GM10248 (cell line): ENCODE measurements around the gene SLC13A5.

ENCODE experiments used
- CTCF ChIA-PET: fragments of 300-600 bp; sonication (Branson Sonifier 250); formaldehyde crosslinking; extraction: SDS; loops from one replicate; lab custom pipeline; 2021; ENCODE audit warnings: antibody characterized with exemption; lab: Yijun Ruan, JAX
- POLR2A ChIA-PET: fragments of 350-650 bp; sonication (Branson Sonifier 250); formaldehyde crosslinking; extraction: SDS; loops from one replicate; lab custom pipeline; 2020; ENCODE audit warnings: antibody characterized with exemption; lab: Yijun Ruan, JAX
- DNase-seq: peaks from one replicate; pipeline ENCODE4 v3.0.0; 2012; ENCODE audit errors: extremely low spot score
- TF ChIP-seq, protein P1 (sequence below): IDR thresholded peaks from 2 replicates; pipeline ENCODE4 v1.5.1; 2012; ENCODE audit warnings: mild to moderate bottlenecking, low read depth; ENCODE audit errors: extremely low read depth, missing control alignments, control extremely low read depth

Gene SLC13A5

DNA sequence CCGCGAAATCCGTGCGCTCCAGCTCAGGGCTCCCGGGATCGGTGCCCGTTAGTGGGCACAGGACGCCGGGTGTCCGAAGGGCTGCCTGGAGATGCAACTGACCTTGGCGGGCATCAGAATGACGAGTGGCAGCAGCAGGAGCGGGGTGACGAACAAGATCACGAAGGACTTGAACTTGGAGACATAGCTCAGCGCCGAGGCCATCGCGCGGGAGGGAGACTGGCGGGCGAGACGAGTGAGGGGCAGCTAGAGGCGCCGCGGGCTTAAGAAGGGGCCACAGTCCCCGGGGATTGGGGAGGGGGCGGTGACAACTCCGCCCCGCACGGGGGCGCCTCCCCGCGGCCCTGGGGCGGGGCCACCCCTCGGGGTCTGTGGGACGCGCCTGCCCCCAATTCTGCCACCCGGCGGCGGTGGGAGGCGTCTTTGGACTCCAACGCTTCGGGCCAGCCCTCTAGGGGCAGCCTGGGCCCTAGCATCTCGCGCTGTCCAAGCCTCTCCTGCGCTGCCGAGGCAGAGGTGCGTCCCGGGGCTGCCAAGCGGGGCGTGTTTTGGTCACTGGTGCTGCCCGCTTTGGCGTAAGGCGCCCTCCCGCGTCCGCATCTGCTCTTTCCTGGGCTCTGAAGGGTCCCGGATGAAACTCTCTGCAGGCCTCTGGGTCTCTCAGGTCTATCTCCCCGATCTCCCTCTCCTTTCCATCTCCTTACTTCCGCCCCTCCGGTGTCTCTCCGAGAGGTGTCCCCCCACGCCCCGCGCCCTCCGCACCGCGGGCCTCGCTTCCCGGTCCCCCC is at the start of gene SLC13A5:
SLC13A5 (minus strand) TSS at position 240 of the 788 bp plus-strand sequence; CDS start at position 204, 36 bp downstream.
- TF ChIP-seq, protein P1, sequence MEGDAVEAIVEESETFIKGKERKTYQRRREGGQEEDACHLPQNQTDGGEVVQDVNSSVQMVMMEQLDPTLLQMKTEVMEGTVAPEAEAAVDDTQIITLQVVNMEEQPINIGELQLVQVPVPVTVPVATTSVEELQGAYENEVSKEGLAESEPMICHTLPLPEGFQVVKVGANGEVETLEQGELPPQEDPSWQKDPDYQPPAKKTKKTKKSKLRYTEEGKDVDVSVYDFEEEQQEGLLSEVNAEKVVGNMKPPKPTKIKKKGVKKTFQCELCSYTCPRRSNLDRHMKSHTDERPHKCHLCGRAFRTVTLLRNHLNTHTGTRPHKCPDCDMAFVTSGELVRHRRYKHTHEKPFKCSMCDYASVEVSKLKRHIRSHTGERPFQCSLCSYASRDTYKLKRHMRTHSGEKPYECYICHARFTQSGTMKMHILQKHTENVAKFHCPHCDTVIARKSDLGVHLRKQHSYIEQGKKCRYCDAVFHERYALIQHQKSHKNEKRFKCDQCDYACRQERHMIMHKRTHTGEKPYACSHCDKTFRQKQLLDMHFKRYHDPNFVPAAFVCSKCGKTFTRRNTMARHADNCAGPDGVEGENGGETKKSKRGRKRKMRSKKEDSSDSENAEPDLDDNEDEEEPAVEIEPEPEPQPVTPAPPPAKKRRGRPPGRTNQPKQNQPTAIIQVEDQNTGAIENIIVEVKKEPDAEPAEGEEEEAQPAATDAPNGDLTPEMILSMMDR: peak; percentile 5
- POLR2A ChIA-PET: no interaction called here
- DNase-seq: peak; percentile 42
- CTCF ChIA-PET: interaction anchor here (1.7 kb wide), 1 partner anchor 11 kb away, joined by 6 read pairs; no protein-coding TSS in a partner anchor

DNA sequence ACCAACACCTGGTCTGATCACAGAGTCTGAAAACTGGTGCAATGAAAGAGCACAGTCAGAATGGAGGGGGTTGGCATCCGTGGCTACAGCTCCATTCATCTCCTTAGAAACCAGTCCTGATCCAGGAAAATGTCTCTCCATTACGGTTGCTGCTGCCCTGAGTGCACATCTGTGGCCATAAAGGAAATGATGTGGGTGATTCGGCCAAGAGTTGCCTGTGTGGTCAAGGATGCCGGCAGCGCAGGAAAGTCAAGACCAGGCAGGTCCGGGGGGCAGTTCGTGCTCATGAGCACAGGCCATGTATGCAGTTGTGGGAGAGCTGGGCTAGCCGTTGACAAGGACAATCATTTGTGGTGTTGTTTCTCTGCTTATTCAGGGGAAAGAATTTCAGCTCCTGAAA is 48.6 kb upstream of the SLC13A5 start:
- ChIA-PET POLR2A (no interaction called here), CTCF (no interaction called here)
- TF ChIP-seq, protein P1: no peak
- no peak for DNase-seq

DNA sequence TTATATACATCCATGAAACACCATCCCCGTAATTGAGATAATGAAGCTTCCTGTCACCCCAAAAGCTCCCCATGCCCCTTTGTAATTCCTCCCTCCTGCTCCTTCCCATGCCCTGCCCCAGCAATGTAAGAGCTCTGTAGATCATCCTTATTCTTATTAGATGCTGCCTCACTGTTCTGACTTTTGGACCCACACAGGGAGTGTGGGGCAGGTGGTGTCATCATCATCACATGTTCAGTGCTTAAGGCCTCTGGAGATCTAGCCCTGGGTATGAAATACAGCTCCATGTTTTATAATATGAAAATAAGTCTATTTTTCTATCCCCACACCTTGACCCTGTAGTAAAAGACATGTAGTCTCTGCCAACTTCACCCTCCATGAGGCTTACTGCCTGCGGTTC is 44.6 kb upstream of the SLC13A5 start:
- CTCF ChIA-PET: interaction anchor here (1.1 kb wide), 1 partner anchor 86 kb away, joined by 4 read pairs; no protein-coding TSS in a partner anchor
- TF ChIP-seq, protein P1: no peak
- DNase-seq: no peak
- POLR2A ChIA-PET: no interaction called here

DNA sequence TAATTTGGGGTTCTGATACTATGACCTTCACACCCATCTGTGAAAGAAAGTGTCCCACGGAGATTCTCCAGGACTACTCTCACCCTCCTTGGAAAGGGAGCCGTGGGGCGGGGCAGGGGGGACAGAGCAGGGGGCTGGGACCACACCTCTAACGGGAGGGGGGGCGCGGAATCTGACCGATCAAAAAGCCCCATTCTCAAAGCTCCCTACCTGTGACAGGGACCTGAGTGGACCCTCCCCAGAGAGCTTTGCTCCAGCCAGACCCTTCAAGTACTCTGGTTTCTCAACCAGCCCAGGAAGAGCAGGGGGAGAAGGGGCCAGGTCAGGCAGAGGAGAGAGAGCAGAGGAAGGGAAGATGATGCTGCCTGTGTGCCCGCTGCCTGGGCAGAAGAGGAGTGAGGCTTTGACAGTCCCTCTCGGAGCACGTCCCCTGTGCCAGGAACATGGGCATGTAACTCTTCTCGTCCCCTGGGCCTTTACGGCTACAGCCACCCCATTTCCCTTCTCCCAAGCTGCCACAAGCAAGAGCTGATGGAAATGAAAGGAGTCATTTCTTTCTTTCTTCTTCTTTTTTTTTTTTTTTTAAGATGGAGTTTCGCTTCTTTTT is 43.4 kb upstream of the SLC13A5 start:
- POLR2A ChIA-PET: no interaction called here
- TF ChIP-seq, protein P1: no peak
- no peak for DNase-seq
- CTCF ChIA-PET: interaction anchor here (1.1 kb wide), 1 partner anchor 87 kb away, joined by 4 read pairs; no protein-coding TSS in a partner anchor

DNA sequence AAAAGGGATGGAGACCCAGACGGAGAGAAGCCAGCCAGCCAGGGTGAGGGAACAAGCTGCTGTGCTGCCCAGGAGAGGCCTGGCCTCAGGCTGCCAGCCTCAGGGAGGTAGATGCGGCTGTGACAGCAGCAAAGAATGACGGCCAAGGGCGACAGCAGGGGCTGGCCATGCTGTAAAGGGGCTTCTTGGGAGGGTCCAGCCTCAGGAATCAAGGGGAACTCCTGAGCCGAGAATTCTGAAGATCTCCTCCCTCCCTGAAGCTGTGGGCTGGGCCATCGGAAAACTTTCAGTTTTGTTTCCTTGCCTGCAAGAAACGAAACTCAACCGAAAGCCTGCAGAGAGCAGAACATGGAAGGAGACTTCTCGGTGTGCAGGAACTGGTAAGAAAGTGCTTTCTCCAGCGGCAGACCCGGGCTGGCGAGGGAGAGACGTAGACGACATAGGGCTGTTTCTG is 42.6 kb upstream of the SLC13A5 start, which contains the start of gene XAF1:
XAF1 (plus strand) TSS at position 316 of the 454 bp plus-strand sequence; CDS start at position 349, 33 bp downstream.
- TF ChIP-seq, protein P1: no peak
- peak; percentile 58 for DNase-seq
- POLR2A ChIA-PET: no interaction called here
- CTCF ChIA-PET: no interaction called here

DNA sequence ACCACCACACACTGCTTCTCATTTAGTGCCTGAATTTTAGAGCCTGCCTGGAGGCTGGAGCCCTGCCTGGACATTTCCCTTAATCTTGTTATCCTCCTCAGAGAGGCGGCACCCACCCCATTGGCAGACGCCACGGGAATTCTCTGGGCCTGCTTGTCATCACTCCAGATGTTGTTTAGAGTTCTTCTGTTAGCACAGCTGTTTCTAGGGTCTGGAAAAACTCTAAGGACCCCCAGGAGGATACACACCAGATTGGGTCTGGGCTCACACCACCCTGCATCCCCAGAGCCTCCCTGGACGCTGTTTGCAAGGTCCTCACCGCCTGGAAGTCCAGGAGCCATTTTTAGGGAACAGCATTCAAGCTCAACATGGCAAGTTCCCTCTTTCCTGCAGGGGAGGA is 42.1 kb upstream of the SLC13A5 start:
- CTCF ChIA-PET: no interaction called here
- POLR2A ChIA-PET: no interaction called here
- TF ChIP-seq, protein P1: no peak
- no peak for DNase-seq
